Upper lobe of right lung (tissue), 1 donor: Measurements from ENCODE around the gene SLC15A2. TPM values are rescaled to one million over a fixed set of nuclear protein-coding genes. Genes with fewer than 3 reads are reported as not detected.
A peak's percentile ranks its signal among the peaks of the same experiment; 100 is the strongest.

ENCODE experiments used
- ATAC-seq: fragments of 200-7000 bp; cut with Tn5 transposase; one replicate; pipeline ENCODE4 v1.9.1; 2020; ENCODE audit warnings: mild to moderate bottlenecking, moderate library complexity
- DNase-seq: peaks from one replicate; pipeline ENCODE4 v3.0.0-alpha.2; 2020
- H3K27ac ChIP-seq: fragments of 200-600 bp; one replicate; pipeline ENCODE4 v1.8.0; 2022
- H3K27me3 ChIP-seq: fragments of 200-600 bp; one replicate; pipeline ENCODE4 v1.8.0; 2022; ENCODE audit warnings: mild to moderate bottlenecking
- H3K36me3 ChIP-seq: fragments of 200-600 bp; one replicate; pipeline ENCODE4 v1.8.0; 2022
- H3K4me1 ChIP-seq: fragments of 200-600 bp; one replicate; pipeline ENCODE4 v1.8.0; 2022
- H3K4me3 ChIP-seq: fragments of 200-600 bp; one replicate; pipeline ENCODE4 v1.8.0; 2022; ENCODE audit warnings: mild to moderate bottlenecking
- H3K9me3 ChIP-seq: fragments of 200-600 bp; one replicate; pipeline ENCODE4 v1.8.0; 2022
- CTCF ChIP-seq: fragments of 200-600 bp; IDR thresholded peaks from one replicate; pipeline ENCODE4 v1.8.0; 2022; ENCODE audit warnings: antibody characterized with exemption
- intact Hi-C: fragments of 100-400 bp; cut with DNase I; formaldehyde crosslinking; loops from one replicate; pipeline ENCODE4 v1.11.0; 2022
- total RNA-seq: library from RNA; stranded (reverse); fragmentation: NEBNext Ultra II Directional; extraction: Animal tissue kit (Norgen Biotek cat#: 25700); gene quantifications from one replicate; pipeline ENCODE4 v1.2.1, GENCODE V29; 2021
- donor health status: DM: no; HTN: yes; CAD: no; lungs with severe emphysema.

Gene SLC15A2
- total RNA-seq, 1 donor from 2014 or later = 63.6 TPM

GRCh38 chr3:121951291-121951919, 57.2 kb downstream of the SLC15A2 start:
- no peaks in the 10 kb centered on the region for H3K27me3 ChIP-seq
- H3K27ac ChIP-seq = no peak overlapping the region
- DNase-seq (no peak), ATAC-seq (no peak)
- no peaks in the 10 kb centered on the region for H3K4me1 ChIP-seq
- H3K4me3 ChIP-seq = no peak overlapping the region
- TF ChIP-seq CTCF = no peak
- intact Hi-C loops = no loop called here
- H3K9me3 ChIP-seq = peaks cover 9% of the 10 kb centered on the region
- H3K36me3 ChIP-seq = no peaks in the 10 kb centered on the region

GRCh38 chr3:121956363-121956762, 62.2 kb downstream of the SLC15A2 start:
- Histone ChIP-seq H3K9me3 (peaks cover 9% of the 10 kb centered on the region), H3K4me3 (no peak overlapping the region), H3K27me3 (no peaks in the 10 kb centered on the region), H3K4me1 (no peaks in the 10 kb centered on the region), H3K27ac (no peak overlapping the region), H3K36me3 (no peaks in the 10 kb centered on the region)
- intact Hi-C loops = no loop called here
- no peak for DNase-seq
- ATAC-seq = no peak
- TF ChIP-seq CTCF = no peak

GRCh38 chr3:121957674-121958415, 63.6 kb downstream of the SLC15A2 start:
- no peaks in the 10 kb centered on the region for H3K36me3 ChIP-seq
- H3K4me1 ChIP-seq = no peaks in the 10 kb centered on the region
- H3K27me3 ChIP-seq = no peaks in the 10 kb centered on the region
- no peak overlapping the region for H3K27ac ChIP-seq
- no peak for DNase-seq
- H3K4me3 ChIP-seq = no peak overlapping the region
- intact Hi-C loops = no loop called here
- TF ChIP-seq CTCF = no peak
- peak; percentile 84 for ATAC-seq
- peaks cover 1% of the 10 kb centered on the region for H3K9me3 ChIP-seq

GRCh38 chr3:121958801-121959200, 64.6 kb downstream of the SLC15A2 start:
- Histone ChIP-seq H3K4me3 (no peak overlapping the region), H3K4me1 (no peaks in the 10 kb centered on the region), H3K36me3 (no peaks in the 10 kb centered on the region), H3K27me3 (no peaks in the 10 kb centered on the region), H3K9me3 (no peaks in the 10 kb centered on the region), H3K27ac (no peak overlapping the region)
- ATAC-seq = no peak
- DNase-seq = no peak
- no peak for TF ChIP-seq CTCF
- intact Hi-C loops = no loop called here

- Histone ChIP-seq H3K27me3 (no peaks in the 10 kb centered on the region), H3K9me3 (no peaks in the 10 kb centered on the region), H3K27ac (no peak overlapping the region), H3K4me1 (no peaks in the 10 kb centered on the region), H3K4me3 (no peak overlapping the region), H3K36me3 (no peaks in the 10 kb centered on the region)
- no peak for ATAC-seq
- intact Hi-C loops = no loop called here
- no peak for TF ChIP-seq CTCF
- DNase-seq = no peak
Measured at GRCh38 chr3:121961283-121961682, 67.1 kb downstream of the SLC15A2 start.
